GM18870 (cell line): Measurements from ENCODE around the gene ARHGAP8.
"Not testable (repeated sequence)": the region's sequence is repeated elsewhere in the genome, so short reads cannot be mapped to it uniquely, and the experiment has no call there.

Experiments
- ATAC-seq: cut with Tn5 transposase; IDR thresholded peaks from one replicate; pipeline ENCODE4 v1.9.1; 2021; ENCODE audit warnings: moderate library complexity; ENCODE audit not compliant: unreplicated experiment

The ARHGAP8 gene

GRCh38 chr22:44848791-44849420, 96.5 kb downstream of the ARHGAP8 start:
- no peak for ATAC-seq

GRCh38 chr22:44850946-44851345, 98.6 kb downstream of the ARHGAP8 start:
- ATAC-seq: no peak

- ATAC-seq: not testable (repeated sequence)
Observed at GRCh38 chr22:44854641-44855040, 102.3 kb downstream of the ARHGAP8 start.

DNA sequence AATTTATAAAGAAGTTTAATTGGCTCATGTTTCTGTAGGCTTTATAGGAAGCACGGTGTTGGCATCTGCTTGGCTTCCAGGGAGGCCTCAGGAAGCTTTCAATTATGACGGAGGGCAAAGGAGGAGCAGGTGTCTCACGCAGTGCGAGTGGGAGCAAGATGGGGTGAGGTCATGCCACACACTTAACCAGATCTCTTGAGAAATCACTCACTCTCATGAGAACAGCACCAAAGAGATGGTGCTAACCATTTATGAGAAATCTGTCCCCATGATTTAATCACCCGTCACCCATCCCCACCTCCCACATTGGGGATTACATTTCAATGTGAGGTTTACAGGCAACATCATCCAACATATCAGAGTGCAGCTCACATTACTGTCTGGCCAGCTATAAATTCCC, 103.5 kb downstream of the ARHGAP8 start:
- ATAC-seq: no peak

DNA sequence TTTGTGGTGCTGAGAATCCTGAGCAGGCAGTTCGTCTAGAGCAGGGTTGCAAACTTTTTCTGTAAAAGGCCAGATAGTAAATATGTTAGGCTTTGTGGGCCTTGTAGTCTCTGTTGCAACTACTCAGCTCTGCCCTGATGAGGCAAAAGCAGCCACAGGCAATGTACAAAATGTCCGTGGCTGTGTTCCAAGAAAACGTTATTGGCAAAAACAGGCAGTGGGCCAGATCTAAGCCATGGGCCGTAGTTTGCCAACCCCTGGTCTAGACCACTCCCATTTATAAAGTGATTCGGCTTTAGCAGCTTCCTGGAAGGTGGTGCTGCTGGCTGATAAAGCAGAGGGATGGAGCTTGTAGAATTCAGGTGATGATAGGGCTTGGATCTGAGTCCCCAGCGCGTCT, 106.4 kb downstream of the ARHGAP8 start:
- not testable (repeated sequence) for ATAC-seq

- ATAC-seq: no peak
Observed at GRCh38 chr22:44859641-44860040, 107.3 kb downstream of the ARHGAP8 start.

DNA sequence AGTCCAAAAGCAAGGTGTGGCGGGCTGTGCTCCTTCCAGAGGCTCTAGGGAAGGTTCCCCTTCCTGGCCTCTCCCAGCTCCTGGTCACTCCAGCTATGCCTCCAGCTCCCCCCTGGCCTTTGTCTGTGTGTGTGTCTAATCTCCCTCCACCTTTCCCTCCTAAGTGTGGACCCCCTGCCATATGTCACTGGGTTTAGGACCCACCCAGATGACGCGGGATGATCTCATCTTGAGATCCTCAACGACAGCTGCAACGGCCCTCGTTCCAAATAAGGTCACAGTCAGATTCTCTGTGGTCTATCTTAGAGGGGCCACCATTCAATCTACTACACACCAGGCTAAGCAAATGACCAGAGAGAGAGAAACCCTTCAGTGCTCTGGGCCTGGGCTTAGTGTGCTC, 107.9 kb downstream of the ARHGAP8 start:
- no peak for ATAC-seq

DNA sequence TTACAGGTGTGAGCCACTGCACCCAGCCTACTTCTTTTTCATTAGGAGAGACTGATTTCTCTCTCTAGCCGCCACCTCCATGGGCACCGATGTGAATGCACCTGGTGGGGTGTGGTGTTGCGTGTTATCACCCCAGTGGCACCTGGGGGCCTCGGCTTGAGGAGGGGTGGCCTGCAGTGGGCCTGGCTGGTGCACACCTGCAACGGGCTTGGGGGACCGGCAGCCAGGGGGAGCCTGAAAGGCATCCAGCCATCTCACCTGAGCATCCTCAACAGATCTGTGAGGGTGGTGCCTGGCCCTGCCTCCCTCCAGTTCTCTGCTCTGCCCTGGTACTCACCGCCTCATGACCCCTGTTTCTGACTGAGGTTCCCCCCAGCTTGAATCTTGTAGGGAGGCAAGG, 108.9 kb downstream of the ARHGAP8 start:
- ATAC-seq: no peak

DNA sequence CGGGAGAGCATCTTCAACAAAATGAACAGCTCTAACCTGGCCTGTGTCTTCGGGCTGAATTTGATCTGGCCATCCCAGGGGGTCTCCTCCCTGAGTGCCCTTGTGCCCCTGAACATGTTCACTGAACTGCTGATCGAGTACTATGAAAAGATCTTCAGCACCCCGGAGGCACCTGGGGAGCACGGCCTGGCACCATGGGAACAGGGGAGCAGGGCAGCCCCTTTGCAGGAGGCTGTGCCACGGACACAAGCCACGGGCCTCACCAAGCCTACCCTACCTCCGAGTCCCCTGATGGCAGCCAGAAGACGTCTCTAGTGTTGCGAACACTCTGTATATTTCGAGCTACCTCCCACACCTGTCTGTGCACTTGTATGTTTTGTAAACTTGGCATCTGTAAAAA, 109.9 kb downstream of the ARHGAP8 start:
- no peak for ATAC-seq

GRCh38 chr22:44862981-44863860, 110.8 kb downstream of the ARHGAP8 start:
- ATAC-seq: no peak

DNA sequence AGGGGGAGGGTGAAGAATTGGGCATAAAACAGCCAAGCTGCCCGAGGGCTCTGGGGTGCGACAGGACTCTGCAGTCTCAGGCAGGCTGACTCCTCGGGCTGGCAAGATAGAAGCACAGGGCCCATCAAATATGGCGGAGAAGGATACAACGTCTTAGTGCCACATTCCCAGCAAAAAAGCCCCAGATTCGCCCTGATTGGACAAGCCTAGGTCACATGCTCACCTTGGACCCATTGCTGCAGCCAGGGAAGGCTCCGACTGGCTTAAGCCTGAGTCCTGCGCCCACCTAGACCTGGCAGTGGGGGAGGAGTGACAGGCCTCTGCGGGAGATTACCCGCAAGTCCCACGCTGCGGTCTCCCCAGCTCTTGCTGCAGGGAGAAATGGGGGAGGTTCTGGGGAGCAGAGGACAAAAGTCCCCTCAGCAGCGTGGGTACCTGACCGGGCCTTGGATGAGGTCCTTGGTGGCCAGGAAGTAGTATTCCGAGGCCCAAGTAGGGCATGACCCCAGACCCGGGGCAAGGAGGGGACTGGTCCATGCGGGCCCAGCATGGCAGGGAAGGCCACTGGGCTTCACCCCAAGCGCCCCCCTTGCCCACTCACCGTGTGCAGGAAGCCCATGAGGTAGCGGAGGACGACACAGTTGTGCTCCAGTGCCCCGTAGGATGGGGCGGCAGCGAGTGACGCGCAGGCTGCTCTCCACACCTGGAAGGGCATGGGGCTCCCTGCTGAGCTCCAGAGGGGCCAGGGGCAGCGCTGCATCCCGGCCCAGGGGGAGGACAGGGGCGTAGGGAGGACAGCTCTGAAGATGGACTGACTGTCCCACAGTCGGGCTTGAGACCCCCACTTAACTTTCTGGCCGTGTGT, 113.0 kb downstream of the ARHGAP8 start:
- no peak for ATAC-seq

DNA sequence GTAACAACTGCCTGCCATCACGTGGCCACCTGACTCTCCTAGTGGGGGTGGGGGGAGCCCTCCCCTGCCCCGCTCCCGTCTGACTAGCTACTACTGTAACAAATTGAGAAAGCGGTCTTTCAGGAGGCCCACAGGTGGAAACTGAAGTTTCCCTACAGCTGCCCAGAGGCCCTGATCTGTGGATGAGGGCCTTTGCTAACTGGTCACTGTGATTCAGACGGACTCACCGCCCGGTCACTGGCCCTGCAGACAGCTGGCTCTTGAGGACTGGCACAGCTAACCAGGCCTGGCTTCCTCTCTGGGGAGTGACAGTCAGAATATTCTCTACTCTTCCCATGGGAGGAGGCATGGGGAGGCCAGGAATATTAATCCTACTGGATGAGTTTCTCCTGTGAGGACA, 116.8 kb downstream of the ARHGAP8 start:
- no peak for ATAC-seq

DNA sequence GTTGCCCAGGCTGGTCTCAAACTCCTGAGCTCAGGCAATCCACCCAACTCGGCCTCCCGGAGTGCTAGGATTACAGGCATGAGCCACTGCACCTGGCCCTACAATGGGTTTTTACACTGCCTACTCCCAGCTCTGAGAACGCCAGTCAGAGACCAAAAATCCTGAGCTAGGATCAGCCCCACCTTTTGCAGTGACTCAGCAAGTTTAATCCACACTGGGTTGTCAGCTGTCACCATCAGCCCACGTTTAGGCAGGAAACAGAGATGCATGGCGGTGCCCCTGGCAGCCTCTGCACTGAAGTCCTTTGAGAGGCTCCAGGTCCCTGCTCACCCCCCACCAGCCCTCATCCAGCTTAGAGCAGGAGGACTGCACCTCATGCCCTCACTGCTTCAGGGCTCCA, 117.6 kb downstream of the ARHGAP8 start:
- ATAC-seq: no peak

DNA sequence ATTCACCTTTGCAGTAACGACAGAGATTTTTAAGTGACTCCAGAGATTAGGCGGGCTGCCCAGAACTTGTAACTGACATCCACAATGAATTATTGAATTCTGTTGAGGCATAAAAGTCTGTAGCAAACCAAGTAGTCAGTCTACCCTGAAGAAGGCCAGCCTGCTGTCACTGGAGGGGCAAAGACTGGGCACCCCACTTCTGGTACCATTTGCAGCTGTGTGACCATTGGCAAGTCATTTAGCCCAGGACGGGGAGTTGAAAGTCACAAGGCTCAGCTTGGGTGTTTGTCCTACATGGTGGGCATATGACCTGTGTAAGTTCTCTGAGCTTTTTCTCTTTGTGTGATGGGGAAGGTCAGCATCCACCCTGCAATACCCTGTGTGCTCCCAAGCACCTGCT, 119.4 kb downstream of the ARHGAP8 start:
- ATAC-seq: no peak

DNA sequence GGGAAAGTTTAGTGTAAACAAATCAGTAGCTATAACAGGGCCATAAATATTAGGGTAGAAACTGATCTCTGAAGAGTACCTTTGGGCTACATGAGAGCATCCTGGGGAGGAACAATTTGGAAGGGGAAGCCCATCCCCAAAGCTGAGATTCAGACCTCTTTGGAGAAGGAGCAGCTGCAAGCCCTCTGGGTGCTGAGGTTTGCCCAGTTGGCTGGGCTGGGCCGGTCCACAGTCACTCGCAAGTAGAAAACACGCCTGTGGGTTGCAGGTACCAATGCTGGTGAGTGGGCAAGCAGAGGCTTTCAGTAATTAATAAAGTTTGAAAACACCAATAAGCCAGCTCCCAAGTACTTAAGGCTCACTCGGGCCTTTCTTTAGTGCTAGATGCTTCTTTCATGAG, 124.5 kb downstream of the ARHGAP8 start:
- no peak for ATAC-seq

GRCh38 chr22:44878483-44879300, 126.3 kb downstream of the ARHGAP8 start:
- ATAC-seq: no peak

DNA sequence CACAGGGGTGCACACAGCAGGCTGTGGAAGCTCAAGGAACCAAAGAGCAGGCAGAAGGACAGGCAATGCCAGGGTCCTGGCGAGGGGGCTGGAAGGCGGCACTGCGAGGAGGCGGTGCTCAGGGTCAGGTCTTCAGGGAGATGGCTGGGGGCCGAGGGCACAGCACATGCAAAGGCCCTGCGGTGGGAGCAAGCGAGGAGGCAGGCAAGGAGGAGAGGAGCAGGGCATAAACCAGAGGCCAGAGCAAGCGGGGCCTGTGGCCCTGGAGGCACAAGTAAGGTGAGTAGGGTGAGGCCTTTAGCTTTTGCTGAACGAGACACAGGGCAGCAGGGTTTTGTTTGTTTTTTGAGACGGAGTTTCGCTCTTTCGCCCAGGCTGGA, 126.9 kb downstream of the ARHGAP8 start:
- ATAC-seq: no peak

DNA sequence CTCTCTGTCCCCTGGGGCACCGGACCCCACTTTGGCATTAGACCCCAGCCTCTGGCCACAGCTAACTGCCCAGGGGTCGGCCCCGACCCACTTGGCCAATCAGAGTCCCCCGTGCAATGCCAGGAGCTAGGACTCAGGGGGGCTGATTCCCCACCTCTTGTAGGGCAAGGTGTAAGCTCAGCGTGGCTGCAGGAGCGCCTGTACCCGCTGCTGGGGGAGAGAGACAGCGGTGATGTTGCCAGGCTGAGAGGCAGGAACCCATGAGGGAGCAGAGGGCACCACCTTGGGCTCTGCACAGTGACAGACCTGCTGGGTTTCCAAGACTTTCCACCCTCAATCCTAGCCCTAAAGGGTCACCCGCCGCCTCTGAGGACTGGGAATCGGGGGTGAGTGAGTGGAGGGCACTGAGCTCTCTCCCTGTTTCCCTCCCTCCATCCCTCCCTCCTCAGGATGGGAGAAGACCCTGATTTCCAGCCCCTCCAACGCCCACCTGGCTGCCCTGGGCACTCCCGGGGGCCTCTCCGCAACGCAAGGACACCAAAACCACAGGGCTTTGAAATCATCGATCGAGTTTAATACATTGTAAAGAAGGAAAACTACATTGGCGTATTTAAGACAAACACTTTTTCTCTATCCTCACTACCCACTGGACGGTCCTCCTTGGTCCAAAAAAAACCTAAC, 128.4 kb downstream of the ARHGAP8 start:
- no peak for ATAC-seq

DNA sequence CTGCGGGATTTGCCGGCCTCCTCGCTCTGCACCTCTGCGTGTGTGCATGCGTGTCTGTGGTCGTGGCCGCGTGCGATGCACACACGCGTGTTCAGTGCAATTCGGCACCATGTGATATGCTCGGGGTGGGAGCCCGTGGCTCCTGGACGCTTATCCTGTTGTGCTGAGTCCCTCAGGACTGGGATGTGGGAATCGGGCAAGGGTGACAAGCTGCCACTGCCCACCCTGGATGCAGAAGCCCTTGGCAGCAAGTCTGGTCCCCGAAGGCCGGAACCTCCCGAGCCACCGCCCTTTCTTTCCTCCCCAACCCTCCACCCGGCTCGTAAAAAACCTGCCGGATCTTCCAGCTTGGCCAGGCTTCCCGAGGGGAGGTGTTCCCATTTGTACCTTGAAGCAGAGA, 129.2 kb downstream of the ARHGAP8 start:
- no peak for ATAC-seq

DNA sequence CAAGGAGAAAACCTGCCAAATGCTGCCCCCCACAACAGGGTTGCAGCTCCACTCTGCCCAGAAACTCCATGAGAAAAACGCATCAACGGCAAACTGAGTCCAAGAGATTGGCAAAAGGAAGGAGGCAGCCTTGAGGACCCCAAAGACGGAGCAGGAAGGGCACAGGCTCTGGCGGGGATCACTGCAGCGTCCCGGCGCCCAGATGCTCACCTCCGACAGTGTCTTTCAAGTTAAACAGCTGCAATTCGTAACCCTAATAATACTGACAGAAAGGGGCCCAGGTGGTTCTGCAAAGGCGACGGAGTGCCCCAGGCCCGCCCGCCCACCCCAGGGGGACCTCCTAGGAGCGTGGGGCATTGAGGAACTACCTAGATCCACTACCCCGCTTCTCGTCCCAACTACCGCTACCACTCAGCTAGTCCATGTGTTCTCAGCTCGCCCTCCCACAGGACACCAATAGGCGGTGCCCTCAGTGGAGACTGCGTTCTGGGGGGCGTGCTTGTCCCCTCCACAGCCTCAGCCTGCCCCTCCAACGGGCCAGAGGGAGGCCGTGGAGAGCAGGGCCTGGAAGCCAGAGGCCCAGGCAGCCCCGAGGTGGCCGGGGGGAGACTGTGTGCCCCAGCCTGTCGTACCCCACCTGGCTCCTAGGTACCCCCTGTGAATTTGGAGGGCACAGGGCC, 130.0 kb downstream of the ARHGAP8 start:
- no peak for ATAC-seq
